Panc1 (cell line): Measurements from ENCODE around the gene APBB2. TPM values are rescaled to one million over a fixed set of nuclear protein-coding genes. Genes with fewer than 3 reads are reported as not detected.

Experiments
- ATAC-seq: fragments of 200-7000 bp; cut with Tn5 transposase; 2 replicates; pipeline ENCODE4 v1.9.1; 2020; ENCODE audit warnings: mild to moderate bottlenecking, moderate library complexity
- BruUV-seq: library from RNA; stranded (reverse); fragments of 400-500 nt; replicated peaks from 2 replicates; lab custom pipeline; 2021; lab: Mats Ljungman, UMichigan
- CTCF ChIA-PET: fragments of 300-600 bp; sonication (Branson Sonifier 250); formaldehyde crosslinking; loops from one replicate; lab custom pipeline; 2022; ENCODE audit warnings: antibody characterized with exemption; lab: Charles Lee
- POLR2A ChIA-PET: fragments of 300-600 bp; sonication (Branson Sonifier 250); formaldehyde crosslinking; loops from one replicate; lab custom pipeline; 2022; ENCODE audit warnings: antibody characterized with exemption; lab: Charles Lee
- DNase-seq: peaks from one replicate; pipeline ENCODE4 v3.0.0-alpha.2; 2010; ENCODE audit warnings: low read depth, low spot score
- H3K27ac ChIP-seq: 2 replicates; pipeline ENCODE4 v1.5.1; 2011; ENCODE audit warnings: mild to moderate bottlenecking, low read length, inconsistent platforms
- H3K27me3 ChIP-seq: fragments of 200-500 bp; sonication (Bioruptor generic); 2 replicates; pipeline ENCODE4 v1.6.0; 2014; ENCODE audit warnings: low read length, inconsistent platforms; ENCODE audit not compliant: control insufficient read depth, insufficient read depth
- H3K36me3 ChIP-seq: fragments of 200-500 bp; sonication (Bioruptor generic); 2 replicates; pipeline ENCODE4 v1.5.1; 2014; ENCODE audit warnings: inconsistent platforms, mild to moderate bottlenecking, low read length, moderate library complexity; ENCODE audit not compliant: control insufficient read depth, insufficient read depth
- H3K4me1 ChIP-seq: 2 replicates; pipeline ENCODE4 v1.5.1; 2011; ENCODE audit warnings: inconsistent platforms, mild to moderate bottlenecking, low read length, moderate library complexity; ENCODE audit not compliant: control insufficient read depth, insufficient read depth
- H3K4me3 ChIP-seq, 2 experiments: 2 replicates each; pipeline ENCODE4 v1.5.1; 2011 to 2012; ENCODE audit warnings: low read depth in 2 of 2, low read length in 2 of 2, mild to moderate bottlenecking in 2 of 2, inconsistent platforms in 1 of 2, moderate library complexity in 1 of 2
- H3K9me3 ChIP-seq: fragments of 200-500 bp; sonication (Bioruptor generic); 2 replicates; pipeline ENCODE4 v1.5.1; 2014; ENCODE audit warnings: low read depth, mild to moderate bottlenecking, inconsistent platforms, low read length, moderate library complexity; ENCODE audit not compliant: control insufficient read depth, insufficient read depth
- POLR2AphosphoS5 ChIP-seq: IDR thresholded peaks from 2 replicates; pipeline ENCODE4 v1.6.1; 2012; ENCODE audit warnings: mild to moderate bottlenecking, low read depth, low read length, moderate library complexity
- SIN3A ChIP-seq: IDR thresholded peaks from 2 replicates; pipeline ENCODE4 v1.6.1; 2012; ENCODE audit warnings: low read depth, mild to moderate bottlenecking, low read length, moderate library complexity, borderline replicate concordance; ENCODE audit not compliant: insufficient read depth
- TCF7L2 ChIP-seq: IDR thresholded peaks from 2 replicates; pipeline ENCODE4 v1.6.1; 2011; ENCODE audit warnings: mild to moderate bottlenecking, low read depth, low read length, inconsistent platforms
- in situ Hi-C: cut with HindIII; loops from 2 replicates; pipeline ENCODE4 v1.10.0; 2016; ENCODE audit warnings: low sequenced_read_pairs, low pct_unique_long_range_greater_than_20kb
- intact Hi-C: fragments of 100-400 bp; cut with micrococcal nuclease; formaldehyde crosslinking; loops from one replicate; pipeline ENCODE4 v1.10.0; 2022; ENCODE audit not compliant: unreplicated experiment
- total RNA-seq: library from RNA; stranded (reverse); gene quantifications from one replicate; pipeline ENCODE4 v1.2.1, GENCODE V29; 2021; ENCODE audit not compliant: unreplicated experiment
- TF ChIP-seq, protein P1 (sequence below), 2 experiments: IDR thresholded peaks; 2 replicates each; pipeline ENCODE4 v1.6.1; 2011 to 2012; ENCODE audit warnings: low read depth in 2 of 2, control low read depth in 1 of 2, low read length in 1 of 2, mild to moderate bottlenecking in 1 of 2, moderate library complexity in 1 of 2; ENCODE audit not compliant: insufficient read depth in 1 of 2
- TF ChIP-seq, protein P2 (sequence below): fragments of 450-650 bp; IDR thresholded peaks from 2 replicates; pipeline ENCODE4 v1.5.1; 2017; ENCODE audit warnings: mild to moderate bottlenecking

APBB2 gene
- total RNA-seq, 1 experiment from 2014 or later = 27.1 TPM

DNA sequence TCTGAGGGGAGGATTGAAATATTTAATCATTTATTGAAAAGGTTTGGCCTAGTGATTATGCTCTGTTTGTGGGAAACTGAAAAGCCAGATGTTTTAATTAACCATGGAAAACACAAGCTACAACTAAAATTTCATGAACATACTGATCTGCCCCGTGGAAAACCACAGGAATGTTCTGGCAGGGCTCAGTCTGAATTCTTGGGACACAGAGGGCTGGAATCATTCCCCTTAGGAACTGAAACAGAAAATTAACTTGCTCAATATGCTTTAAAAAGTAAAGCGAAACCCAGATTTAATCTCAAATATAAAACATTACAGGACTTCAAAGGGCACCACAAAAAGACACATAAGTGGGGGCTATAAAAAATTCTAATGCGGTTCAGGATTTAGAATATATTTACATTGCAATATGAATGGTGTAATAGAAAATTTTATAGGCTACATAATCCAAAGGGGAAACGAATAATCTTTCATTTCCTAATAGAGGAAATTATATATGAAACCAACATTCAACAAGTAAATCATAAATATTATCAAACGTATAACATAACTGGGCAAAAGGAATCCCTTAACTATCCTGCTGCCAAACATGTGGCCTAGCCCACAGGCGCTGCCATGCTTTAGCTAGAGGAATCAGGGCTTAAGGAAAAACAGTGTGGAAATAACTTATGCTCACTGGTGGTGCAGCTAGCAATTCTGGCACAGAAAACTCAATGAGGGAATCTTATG is 70.9 kb downstream of the APBB2 start:
- CTCF ChIA-PET = no interaction called here
- peak; percentile 56 for ATAC-seq
- H3K9me3 ChIP-seq = no peaks in the 10 kb centered on the region
- intact Hi-C loops (loop anchor here (10.0 kb wide), 1 partner anchor 61 kb away; no protein-coding TSS in a partner anchor), in situ Hi-C loops (no loop called here)
- POLR2A ChIA-PET = no interaction called here
- H3K4me3 ChIP-seq = no peak overlapping the region
- peak overlapping the region; percentile 80 for H3K27ac ChIP-seq
- peaks cover 41% of the 10 kb centered on the region for H3K4me1 ChIP-seq
- H3K36me3 ChIP-seq = no peaks in the 10 kb centered on the region
- TF ChIP-seq TCF7L2 (peak; percentile 95), POLR2AphosphoS5 (no peak), SIN3A (no peak)
- TF ChIP-seq, protein P1, sequence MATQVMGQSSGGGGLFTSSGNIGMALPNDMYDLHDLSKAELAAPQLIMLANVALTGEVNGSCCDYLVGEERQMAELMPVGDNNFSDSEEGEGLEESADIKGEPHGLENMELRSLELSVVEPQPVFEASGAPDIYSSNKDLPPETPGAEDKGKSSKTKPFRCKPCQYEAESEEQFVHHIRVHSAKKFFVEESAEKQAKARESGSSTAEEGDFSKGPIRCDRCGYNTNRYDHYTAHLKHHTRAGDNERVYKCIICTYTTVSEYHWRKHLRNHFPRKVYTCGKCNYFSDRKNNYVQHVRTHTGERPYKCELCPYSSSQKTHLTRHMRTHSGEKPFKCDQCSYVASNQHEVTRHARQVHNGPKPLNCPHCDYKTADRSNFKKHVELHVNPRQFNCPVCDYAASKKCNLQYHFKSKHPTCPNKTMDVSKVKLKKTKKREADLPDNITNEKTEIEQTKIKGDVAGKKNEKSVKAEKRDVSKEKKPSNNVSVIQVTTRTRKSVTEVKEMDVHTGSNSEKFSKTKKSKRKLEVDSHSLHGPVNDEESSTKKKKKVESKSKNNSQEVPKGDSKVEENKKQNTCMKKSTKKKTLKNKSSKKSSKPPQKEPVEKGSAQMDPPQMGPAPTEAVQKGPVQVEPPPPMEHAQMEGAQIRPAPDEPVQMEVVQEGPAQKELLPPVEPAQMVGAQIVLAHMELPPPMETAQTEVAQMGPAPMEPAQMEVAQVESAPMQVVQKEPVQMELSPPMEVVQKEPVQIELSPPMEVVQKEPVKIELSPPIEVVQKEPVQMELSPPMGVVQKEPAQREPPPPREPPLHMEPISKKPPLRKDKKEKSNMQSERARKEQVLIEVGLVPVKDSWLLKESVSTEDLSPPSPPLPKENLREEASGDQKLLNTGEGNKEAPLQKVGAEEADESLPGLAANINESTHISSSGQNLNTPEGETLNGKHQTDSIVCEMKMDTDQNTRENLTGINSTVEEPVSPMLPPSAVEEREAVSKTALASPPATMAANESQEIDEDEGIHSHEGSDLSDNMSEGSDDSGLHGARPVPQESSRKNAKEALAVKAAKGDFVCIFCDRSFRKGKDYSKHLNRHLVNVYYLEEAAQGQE (IDR thresholded peaks at IDR 0.05; ENCODE audit: insufficient read depth in 1 of 2, low read depth in 2 of 2, low read length in 1 of 2) = no peak
- TF ChIP-seq, protein P2, sequence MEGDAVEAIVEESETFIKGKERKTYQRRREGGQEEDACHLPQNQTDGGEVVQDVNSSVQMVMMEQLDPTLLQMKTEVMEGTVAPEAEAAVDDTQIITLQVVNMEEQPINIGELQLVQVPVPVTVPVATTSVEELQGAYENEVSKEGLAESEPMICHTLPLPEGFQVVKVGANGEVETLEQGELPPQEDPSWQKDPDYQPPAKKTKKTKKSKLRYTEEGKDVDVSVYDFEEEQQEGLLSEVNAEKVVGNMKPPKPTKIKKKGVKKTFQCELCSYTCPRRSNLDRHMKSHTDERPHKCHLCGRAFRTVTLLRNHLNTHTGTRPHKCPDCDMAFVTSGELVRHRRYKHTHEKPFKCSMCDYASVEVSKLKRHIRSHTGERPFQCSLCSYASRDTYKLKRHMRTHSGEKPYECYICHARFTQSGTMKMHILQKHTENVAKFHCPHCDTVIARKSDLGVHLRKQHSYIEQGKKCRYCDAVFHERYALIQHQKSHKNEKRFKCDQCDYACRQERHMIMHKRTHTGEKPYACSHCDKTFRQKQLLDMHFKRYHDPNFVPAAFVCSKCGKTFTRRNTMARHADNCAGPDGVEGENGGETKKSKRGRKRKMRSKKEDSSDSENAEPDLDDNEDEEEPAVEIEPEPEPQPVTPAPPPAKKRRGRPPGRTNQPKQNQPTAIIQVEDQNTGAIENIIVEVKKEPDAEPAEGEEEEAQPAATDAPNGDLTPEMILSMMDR = no peak
- BruUV-seq = no TSS peak
- DNase-seq = no peak
- H3K27me3 ChIP-seq = no peaks in the 10 kb centered on the region

DNA sequence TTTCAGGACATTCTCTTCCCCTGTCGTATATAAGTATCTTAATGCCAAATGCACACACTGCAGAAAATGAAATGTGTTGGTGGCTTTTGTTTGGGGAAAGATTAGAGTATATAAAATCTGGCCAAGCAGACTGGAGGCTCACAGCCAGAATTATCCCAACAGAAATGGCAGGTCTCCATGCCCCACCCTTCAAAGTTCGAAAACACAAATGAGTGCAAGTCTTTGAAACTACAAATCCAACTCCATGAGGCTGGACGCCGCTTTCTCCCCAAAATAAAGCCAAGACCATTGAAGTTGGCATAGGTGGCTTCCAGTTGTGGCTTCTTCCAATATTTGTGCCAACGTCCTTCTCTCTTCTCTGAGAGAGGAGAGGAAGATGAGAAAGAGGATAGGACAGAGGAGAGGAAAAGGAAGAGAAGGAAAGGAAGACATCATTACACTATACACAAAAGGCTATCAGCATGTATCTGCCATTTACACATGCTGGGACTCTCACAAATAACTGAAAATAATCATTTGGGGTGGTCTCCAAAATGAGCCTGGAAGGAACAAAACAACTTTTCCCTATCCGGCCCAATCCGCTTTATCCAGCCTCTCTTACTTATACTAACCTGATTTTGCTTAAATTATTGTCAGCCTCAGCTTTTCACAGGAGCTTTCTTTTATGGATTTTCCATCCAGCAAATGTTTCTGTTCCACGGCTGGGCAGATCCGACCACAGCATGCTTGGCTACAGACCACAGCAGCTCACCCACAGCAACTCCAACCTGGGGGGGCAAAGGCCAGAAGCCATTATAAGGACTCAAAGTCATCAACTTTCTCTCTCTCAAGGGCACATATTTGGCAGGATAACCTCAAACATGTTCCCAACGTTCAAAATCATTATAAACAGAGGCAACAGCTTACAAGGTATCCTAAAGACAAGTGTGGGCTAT is 71.7 kb downstream of the APBB2 start:
- TF ChIP-seq, protein P1 (IDR thresholded peaks at IDR 0.05; ENCODE audit: insufficient read depth in 1 of 2, low read depth in 2 of 2, low read length in 1 of 2) = no peak
- TF ChIP-seq, protein P2 = no peak
- TF ChIP-seq POLR2AphosphoS5 (no peak), TCF7L2 (no peak), SIN3A (no peak)
- no peaks in the 10 kb centered on the region for H3K9me3 ChIP-seq
- 0 out of 2 replicates have a peak, but pooled peaks have one; percentile 20 for ATAC-seq
- intact Hi-C loops = loop anchor here (10.0 kb wide), 1 partner anchor 62 kb away; no protein-coding TSS in a partner anchor
- no TSS peak for BruUV-seq
- ChIA-PET POLR2A (no interaction called here), CTCF (no interaction called here)
- no peak for DNase-seq
- peak overlapping the region; percentile 80 for H3K27ac ChIP-seq
- in situ Hi-C loops = no loop called here
- H3K4me3 ChIP-seq = no peak overlapping the region
- H3K27me3 ChIP-seq = no peaks in the 10 kb centered on the region
- no peaks in the 10 kb centered on the region for H3K36me3 ChIP-seq
- H3K4me1 ChIP-seq = peaks cover 37% of the 10 kb centered on the region
